T-helper 1 cell treated with Interleukin-12 subunit alpha and Interleukin-12 subunit beta and Interleukin-4 antibody, amounts not matched to agents 30 ng/mL and 1 ng/mL, for 36 hours (primary cell): ENCODE measurements around the gene ADAMTS5. TPM values are rescaled to one million over a fixed set of nuclear protein-coding genes. Genes with fewer than 3 reads are reported as not detected.

Source experiments
- intact Hi-C: fragments of 100-400 bp; cut with micrococcal nuclease; formaldehyde crosslinking; loops from one replicate; pipeline ENCODE4 v1.15.1; 2024
- total RNA-seq: library from RNA; stranded (reverse); gene quantifications from 2 replicates; pipeline ENCODE4 v1.2.3, GENCODE V29; 2022

The ADAMTS5 gene
- total RNA-seq, 1 donor from 2014 or later, result not detected

GRCh38 chr21:26949830-26950229, 17.1 kb downstream of the ADAMTS5 start:
- intact Hi-C loops, result no loop called here

GRCh38 chr21:26948194-26948593, 18.7 kb downstream of the ADAMTS5 start:
- intact Hi-C loops, result no loop called here

- intact Hi-C loops, result no loop called here
Observed at GRCh38 chr21:26946744-26947446, 20.0 kb downstream of the ADAMTS5 start.

- intact Hi-C loops, result no loop called here
Observed at GRCh38 chr21:26945916-26946675, 20.8 kb downstream of the ADAMTS5 start.

GRCh38 chr21:26943921-26944320, 23.0 kb downstream of the ADAMTS5 start:
- intact Hi-C loops, result no loop called here

GRCh38 chr21:26941421-26941820, 25.5 kb downstream of the ADAMTS5 start:
- intact Hi-C loops, result loop anchor here (1.0 kb wide), 1 partner anchor 32 kb away; no protein-coding TSS in a partner anchor

- intact Hi-C loops, result no loop called here
Observed at GRCh38 chr21:26939601-26940111, 27.2 kb downstream of the ADAMTS5 start.

- intact Hi-C loops, result no loop called here
Observed at GRCh38 chr21:26936641-26937040, 30.2 kb downstream of the ADAMTS5 start.

- intact Hi-C loops, result no loop called here
Observed at GRCh38 chr21:26935977-26936376, 30.9 kb downstream of the ADAMTS5 start.

- intact Hi-C loops, result no loop called here
Observed at GRCh38 chr21:26934383-26934782, 32.5 kb downstream of the ADAMTS5 start.

GRCh38 chr21:26933448-26933847, 33.4 kb downstream of the ADAMTS5 start:
- intact Hi-C loops, result no loop called here

GRCh38 chr21:26925636-26926035, 41.3 kb downstream of the ADAMTS5 start:
- intact Hi-C loops, result no loop called here

GRCh38 chr21:26925122-26925521, 41.8 kb downstream of the ADAMTS5 start:
- intact Hi-C loops, result no loop called here

- intact Hi-C loops, result no loop called here
Observed at GRCh38 chr21:26923986-26924385, 42.9 kb downstream of the ADAMTS5 start.

GRCh38 chr21:26920055-26920454, 46.8 kb downstream of the ADAMTS5 start:
- intact Hi-C loops, result no loop called here

- intact Hi-C loops, result no loop called here
Observed at GRCh38 chr21:26918323-26919079, 48.4 kb downstream of the ADAMTS5 start.

- intact Hi-C loops, result no loop called here
Observed at GRCh38 chr21:26916799-26917198, 50.1 kb downstream of the ADAMTS5 start.

- intact Hi-C loops, result no loop called here
Observed at GRCh38 chr21:26914557-26914956, 52.3 kb downstream of the ADAMTS5 start.

- intact Hi-C loops, result no loop called here
Observed at GRCh38 chr21:26912466-26912865, 54.4 kb downstream of the ADAMTS5 start.

GRCh38 chr21:26909972-26910371, 56.9 kb downstream of the ADAMTS5 start:
- intact Hi-C loops, result no loop called here

- intact Hi-C loops, result no loop called here
Observed at GRCh38 chr21:26900980-26901379, 65.9 kb downstream of the ADAMTS5 start.

- intact Hi-C loops, result no loop called here
Observed at GRCh38 chr21:26892151-26892550, 74.7 kb downstream of the ADAMTS5 start.
